Activated CD8-positive, alpha-beta memory T cell treated with anti-CD3 and anti-CD28 coated beads for 36 hours (primary cell): ENCODE data around the gene IFT88. TPM values are rescaled to one million over a fixed set of nuclear protein-coding genes. Genes with fewer than 3 reads are reported as not detected.
"Not testable (repeated sequence)": the region's sequence is repeated elsewhere in the genome, so short reads cannot be mapped to it uniquely, and the experiment has no call there.

Source experiments
- CTCF ChIA-PET: fragments of 350-600 bp; sonication (Branson Sonifier 250); formaldehyde crosslinking; loops from one replicate; lab custom pipeline; 2021; ENCODE audit warnings: antibody characterized with exemption; lab: Charles Lee
- POLR2A ChIA-PET: fragments of 350-600 bp; sonication (Branson Sonifier 250); formaldehyde crosslinking; loops from one replicate; lab custom pipeline; 2021; ENCODE audit warnings: antibody characterized with exemption; lab: Charles Lee
- total RNA-seq, 2 experiments: library from RNA; stranded (reverse); gene quantifications; one replicate each; pipeline ENCODE4 v1.2.3, GENCODE V29; 2021

The IFT88 gene
- total RNA-seq, 2 experiments from 2014 or later, result 4.0 to 4.7 TPM

DNA sequence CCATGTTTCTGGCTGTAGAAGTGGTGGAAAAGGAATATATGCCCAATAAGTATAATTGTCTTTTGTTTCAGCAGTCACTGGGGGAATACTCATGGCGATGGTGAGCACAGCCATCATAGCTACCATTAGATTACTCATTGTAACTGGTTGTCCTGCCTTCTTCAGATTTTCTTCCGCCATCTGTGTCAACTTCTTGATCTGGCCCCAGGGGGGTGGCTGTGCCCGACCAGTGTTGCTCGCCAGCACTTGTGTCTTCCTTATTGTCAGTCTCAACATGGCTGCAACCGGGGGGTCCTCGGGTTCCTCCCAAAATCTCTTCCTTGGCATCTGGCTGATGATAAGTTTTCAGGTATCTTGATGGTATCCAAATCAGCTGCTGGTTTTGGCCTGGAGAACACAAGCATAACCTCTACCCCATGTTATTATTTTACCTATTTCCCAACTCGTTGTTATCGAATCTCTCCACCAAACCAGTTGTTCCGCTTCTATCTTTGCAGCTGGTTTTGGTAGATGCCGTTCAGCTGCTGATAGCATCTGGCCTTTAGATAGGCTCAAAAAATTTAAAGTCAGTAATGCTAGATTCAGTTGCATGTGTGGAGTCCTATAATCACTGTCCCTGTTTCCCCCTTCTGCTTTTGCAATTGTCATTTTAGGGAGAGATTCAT is 113.6 kb downstream of the IFT88 start:
- ChIA-PET POLR2A (no interaction called here), CTCF (interaction anchor here (1.0 kb wide), 1 partner anchor 32 kb away, joined by 3 read pairs; no protein-coding TSS in a partner anchor)

DNA sequence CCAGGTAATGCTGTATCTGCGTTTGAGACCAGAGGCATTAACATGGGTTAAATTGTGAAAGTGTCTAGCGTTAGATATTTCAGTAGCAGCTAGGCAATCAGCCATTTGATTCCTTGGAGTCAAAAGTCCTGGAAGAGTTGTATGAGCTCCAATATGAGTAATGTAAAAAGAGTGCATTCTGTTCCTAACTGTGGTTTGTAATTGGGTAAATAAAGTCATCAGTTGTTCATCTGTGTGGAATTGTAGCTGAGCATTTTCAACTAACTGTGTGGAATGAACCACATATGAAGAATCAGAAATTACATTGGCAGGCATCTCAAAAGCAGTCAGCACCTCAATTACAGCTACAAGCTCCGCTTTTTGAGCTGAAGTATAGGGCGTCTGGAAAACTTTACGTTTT is 114.5 kb downstream of the IFT88 start:
- CTCF ChIA-PET, POLR2A ChIA-PET: not testable (repeated sequence)

GRCh38 chr13:20682061-20682460 is 115.1 kb downstream of the IFT88 start:
- CTCF ChIA-PET, result interaction anchor here (0.6 kb wide), 1 partner anchor 1167 kb away, joined by 3 read pairs; no protein-coding TSS in a partner anchor
- POLR2A ChIA-PET, result no interaction called here

DNA sequence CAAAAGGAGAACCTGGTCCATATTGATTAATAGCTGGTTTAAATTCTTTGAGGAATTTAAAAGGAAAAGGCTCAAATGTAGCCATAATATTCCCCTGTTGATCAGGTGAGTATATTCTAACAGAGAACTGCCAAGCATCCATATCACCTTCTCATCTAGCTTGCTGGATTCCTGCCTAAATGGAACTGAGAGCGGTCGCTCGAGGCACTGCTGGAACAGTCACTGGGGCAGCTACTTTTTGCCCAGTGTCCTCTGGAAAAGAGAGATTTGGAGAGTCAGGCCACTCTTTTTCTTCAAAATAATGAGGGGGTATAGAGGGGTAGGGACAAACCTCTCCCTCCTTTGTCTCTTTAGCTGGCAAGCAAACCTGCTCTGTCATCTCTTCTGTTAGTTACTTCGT is 117.1 kb downstream of the IFT88 start:
- POLR2A ChIA-PET, result no interaction called here
- CTCF ChIA-PET, result no interaction called here

DNA sequence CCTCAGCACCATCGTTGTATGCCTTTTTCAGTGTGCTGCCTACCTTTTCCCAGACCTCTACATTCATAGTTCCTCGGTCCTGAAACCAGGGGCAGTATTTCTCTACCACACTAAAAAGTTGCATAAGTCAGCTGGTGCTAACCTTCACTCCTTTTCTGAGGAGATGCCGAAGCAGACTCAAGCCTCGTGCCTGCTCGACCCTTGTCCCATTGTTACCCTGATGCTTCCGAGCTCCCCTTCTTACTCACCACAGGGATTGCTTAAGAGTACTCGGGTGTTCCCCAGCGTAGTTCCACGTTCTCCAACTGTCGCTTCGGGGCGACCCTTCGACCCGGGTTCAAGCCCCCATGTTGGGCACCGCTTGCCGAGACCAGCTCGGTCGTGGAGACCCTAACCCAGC is 117.6 kb downstream of the IFT88 start:
- CTCF ChIA-PET, result no interaction called here

GRCh38 chr13:20685092-20685491 is 118.1 kb downstream of the IFT88 start:
- POLR2A ChIA-PET, result no interaction called here
- CTCF ChIA-PET, result no interaction called here

More for the DNA sequence above, 117.6 kb downstream of the IFT88 start:
- POLR2A ChIA-PET, result no interaction called here

DNA sequence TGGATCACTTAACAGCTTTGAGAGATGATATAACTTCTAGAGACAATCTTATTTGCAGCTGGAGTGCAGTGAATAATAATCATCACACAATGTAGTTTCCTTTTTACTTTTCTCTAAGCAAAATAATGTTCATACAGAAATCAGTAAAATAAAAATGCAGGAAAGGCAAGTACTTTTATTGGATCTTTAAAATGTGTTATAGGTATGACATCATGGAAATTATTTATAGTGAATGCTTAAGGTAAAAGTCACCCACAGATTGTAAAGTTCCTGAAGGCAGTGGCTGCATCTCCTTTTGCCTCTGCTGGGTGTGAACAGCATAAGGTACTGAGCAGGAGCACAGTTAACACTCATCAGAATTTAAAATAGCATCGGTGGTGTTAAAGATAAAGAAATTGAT is 119.2 kb downstream of the IFT88 start:
- ChIA-PET POLR2A (no interaction called here), CTCF (no interaction called here)

DNA sequence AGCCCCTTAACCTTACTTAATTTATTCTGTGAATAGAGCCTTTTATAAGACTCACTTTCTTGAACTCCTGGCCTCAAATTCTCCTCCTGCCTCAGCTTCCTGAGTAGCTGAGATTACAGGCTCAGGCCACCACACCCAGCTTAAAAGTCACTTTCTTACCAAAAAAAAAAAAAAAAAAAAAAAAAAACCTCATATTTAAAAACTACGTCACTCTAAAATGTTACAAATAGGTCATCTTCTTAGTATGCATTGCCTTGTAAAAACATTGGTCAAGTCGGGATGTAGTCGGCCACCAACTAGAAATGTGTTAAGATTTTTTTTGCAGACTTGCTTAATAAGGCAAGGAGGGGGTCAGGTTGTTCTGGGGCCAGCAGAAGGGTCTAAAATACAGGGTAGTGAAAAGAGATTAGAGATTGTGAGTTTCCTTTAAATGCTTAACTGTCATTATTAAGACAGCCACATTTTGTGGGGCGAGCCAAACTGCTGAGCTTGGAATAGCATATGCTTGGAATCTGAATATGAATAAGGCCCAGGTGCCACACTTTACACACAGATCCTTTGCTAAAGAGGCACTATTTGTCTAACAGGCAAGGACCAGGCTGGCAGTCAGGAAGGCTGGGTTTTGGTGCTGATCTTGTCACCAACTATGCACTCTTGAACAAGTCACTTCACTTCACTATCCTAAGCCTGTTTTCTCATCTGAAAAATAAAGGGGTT is 120.1 kb downstream of the IFT88 start:
- POLR2A ChIA-PET, result no interaction called here
- CTCF ChIA-PET, result no interaction called here

DNA sequence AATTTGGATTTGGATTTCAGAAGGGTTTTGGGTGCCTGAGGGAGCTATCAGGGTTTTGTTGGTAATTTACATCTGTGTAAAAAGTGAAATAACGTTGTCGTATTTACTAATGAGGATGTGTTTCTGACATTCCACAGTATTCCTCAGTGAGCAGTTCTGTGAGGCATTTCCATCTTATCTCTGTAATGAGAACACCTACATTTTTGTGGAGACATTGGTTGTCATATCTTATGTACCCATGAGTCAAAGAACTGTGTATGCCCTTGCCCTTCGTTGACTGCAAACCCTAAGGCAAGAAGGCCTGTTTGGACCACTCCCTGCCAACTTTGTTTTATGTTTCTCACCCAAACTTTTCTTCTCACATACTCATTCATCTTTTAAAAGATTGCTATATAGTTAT is 122.3 kb downstream of the IFT88 start:
- ChIA-PET CTCF (interaction anchor here (0.6 kb wide), 1 partner anchor 19 kb away, joined by 3 read pairs; no protein-coding TSS in a partner anchor), POLR2A (no interaction called here)

GRCh38 chr13:20691616-20692015 is 124.7 kb downstream of the IFT88 start:
- ChIA-PET POLR2A (no interaction called here), CTCF (no interaction called here)

DNA sequence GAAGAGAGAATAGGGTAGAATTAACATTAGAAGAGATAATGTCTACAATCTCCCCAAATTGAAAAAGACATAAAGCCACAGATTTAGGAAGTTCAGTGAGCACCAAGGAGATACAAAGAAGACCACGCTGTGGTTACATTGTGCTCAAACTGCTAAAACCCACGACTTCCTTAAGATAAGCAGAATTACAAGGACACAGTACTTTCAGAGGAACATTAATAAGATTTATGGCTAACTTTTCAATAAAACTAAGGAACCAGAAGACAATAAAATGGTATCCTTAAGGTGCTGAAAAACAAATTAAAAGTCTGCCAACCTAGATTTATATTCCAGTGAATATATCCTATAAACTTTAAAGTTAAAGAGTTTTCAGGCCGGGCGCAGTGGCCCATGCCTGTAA is 129.1 kb downstream of the IFT88 start:
- POLR2A ChIA-PET, result no interaction called here
- CTCF ChIA-PET, result no interaction called here

DNA sequence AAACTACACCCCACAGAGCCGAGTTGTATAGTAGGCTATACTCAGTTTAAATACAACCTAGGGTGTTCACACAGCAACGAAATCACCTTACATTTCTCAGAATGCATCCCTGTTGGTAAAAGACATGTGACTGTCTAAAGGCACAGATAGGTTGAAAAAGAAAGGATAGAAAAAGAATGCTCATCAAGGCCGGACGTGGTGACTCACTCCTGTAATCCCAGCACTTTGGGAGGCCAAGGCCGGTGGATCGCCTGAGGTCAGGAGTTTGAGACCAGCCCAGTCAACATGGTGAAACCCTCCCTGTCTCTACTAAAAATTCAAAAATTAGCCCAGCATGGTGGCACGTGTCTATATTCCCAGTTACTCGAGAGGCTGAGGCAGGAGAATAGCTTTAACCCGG is 132.8 kb downstream of the IFT88 start:
- CTCF ChIA-PET, result no interaction called here

DNA sequence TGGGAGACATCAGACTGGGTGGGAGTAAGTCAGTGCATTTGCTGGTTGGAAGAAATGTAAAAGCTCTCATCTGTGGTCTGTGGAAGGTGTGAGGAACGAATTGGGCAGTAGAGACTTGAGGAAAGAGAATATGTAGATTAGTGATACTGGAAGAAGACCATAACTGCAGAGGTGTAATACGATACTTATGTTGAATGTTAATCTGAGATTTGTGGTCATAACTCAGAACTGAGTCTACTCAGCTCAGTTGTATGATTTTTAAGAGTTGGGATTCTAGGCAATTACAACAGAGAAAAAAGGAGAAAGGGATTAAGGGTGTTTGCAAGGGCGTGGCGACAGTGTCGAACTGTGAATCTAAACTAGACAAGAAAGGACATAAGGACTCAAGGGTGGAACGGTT is 133.3 kb downstream of the IFT88 start:
- CTCF ChIA-PET, result no interaction called here
- POLR2A ChIA-PET, result no interaction called here

More for the DNA sequence above, 132.8 kb downstream of the IFT88 start:
- POLR2A ChIA-PET, result no interaction called here

DNA sequence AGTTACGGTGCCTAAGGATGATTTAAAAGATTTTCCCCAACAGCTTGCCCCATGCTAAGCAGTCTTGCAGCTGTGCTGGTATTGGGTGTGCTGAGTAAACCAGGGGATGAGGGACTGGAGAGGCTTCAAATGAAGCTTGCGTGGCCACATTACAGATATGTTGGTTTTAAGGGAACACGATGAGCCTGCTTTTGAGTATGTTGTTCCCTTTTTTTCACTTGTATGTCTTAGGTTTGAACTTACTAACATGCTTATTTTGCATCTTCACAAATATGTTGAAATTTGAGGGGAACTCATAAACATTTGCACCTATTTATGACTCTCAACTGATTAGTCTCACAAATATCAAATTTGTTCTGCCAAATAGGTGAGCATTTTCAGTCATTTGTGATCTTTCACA is 134.5 kb downstream of the IFT88 start:
- POLR2A ChIA-PET, result no interaction called here
- CTCF ChIA-PET, result interaction anchor here (1.2 to 1.8 kb wide), 2 partner anchors 10 to 209 kb away, joined by 3 to 5 read pairs; no protein-coding TSS in a partner anchor

- POLR2A ChIA-PET, result interaction anchor here (0.6 to 1.4 kb wide), 2 partner anchors 176 to 178 kb away, joined by 3 to 5 read pairs; partner anchors contain the start of gene CRYL1
- CTCF ChIA-PET, result interaction anchor here (1.2 to 1.8 kb wide), 4 partner anchors 9 to 210 kb away, joined by 3 to 5 read pairs (median 3); no protein-coding TSS in a partner anchor
Observed at GRCh38 chr13:20702530-20702914, 135.6 kb downstream of the IFT88 start.

GRCh38 chr13:20702915-20703779 is 136.2 kb downstream of the IFT88 start, which contains the start of gene IL17D:
IL17D (plus strand) TSS chr13:20703699; CDS start chr13:20704002, 303 bp downstream.
- CTCF ChIA-PET, result interaction anchor here (0.8 to 1.8 kb wide), 5 partner anchors 9 to 207 kb away, joined by 3 to 4 read pairs (median 3); no protein-coding TSS in a partner anchor
- POLR2A ChIA-PET, result interaction anchor here (1.4 kb wide), 1 partner anchor 177 kb away, joined by 3 read pairs; the partner anchor contains the start of gene CRYL1

- POLR2A ChIA-PET, result interaction anchor here (1.4 kb wide), 1 partner anchor 178 kb away, joined by 3 read pairs; the partner anchor contains the start of gene CRYL1
- CTCF ChIA-PET, result interaction anchor here (0.8 to 1.5 kb wide), 4 partner anchors 9 to 208 kb away, joined by 3 to 4 read pairs (median 3); no protein-coding TSS in a partner anchor
Observed at GRCh38 chr13:20703780-20704458, 137.0 kb downstream of the IFT88 start.

DNA sequence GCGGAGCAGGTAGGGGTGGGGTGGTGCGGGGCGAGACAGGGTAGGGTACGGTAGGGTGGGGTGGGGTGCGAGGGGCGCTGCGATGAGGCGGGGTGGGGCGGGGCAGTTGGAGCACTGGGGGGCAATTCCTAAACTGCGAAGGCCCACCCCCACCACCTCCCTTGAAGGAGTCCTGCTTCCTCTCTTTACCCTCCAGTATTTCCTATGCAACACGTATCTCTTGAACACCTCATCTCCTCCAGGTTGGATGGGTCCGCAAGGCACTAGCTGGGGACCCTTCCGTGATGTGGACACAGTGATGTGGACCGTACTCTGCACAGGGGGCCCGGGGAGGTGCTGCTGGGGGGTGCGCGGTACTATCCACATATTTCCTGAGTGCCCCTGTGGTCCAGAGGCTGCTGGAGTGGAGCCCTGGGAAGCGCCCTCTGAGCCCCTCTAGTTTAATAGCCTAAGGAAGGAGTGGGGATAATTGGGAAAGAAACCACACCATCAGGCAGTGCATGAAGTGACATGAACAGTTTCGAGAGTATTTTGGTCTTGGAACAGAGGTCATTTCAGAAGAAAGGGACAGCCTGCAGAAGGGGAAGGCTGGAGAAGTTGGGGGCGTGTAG is 137.6 kb downstream of the IFT88 start:
- CTCF ChIA-PET, result interaction anchor here (0.8 to 1.0 kb wide), 2 partner anchors 9 to 28 kb away, joined by 3 to 4 read pairs; no protein-coding TSS in a partner anchor
- POLR2A ChIA-PET, result no interaction called here
